ENCODE data around the gene POLR2E.

The POLR2E gene

GRCh38 chr19:1047696-1048147 is 47.5 kb downstream of the POLR2E start:
- no peaks in the 10 kb centered on the region for H3K9me2 ChIP-seq (replicated peaks; ENCODE audit: control insufficient read depth, low read length)
- no peaks in the 10 kb centered on the region for H3K27me3 ChIP-seq (ENCODE audit: control insufficient read depth, low read length)
- H3K79me2 ChIP-seq (ENCODE audit: control insufficient read depth, low read length), result no peaks in the 10 kb centered on the region
- H3K27ac ChIP-seq (ENCODE audit: low read depth, low read length), result no peak overlapping the region
- no peak overlapping the region for H3K4me3 ChIP-seq (ENCODE audit: low read length)
- H4K20me1 ChIP-seq (ENCODE audit: control insufficient read depth, insufficient read depth, low read depth, low read length), result no peaks in the 10 kb centered on the region
- no peaks in the 10 kb centered on the region for H3F3A ChIP-seq (ENCODE audit: control insufficient read depth, insufficient read depth)
- peaks cover 34% of the 10 kb centered on the region for H3K36me3 ChIP-seq (ENCODE audit: control insufficient read depth, low read length)
- no peaks in the 10 kb centered on the region for H3K9me3 ChIP-seq (ENCODE audit: control insufficient read depth, insufficient read depth, low read length)
- H3K4me1 ChIP-seq (ENCODE audit: control insufficient read depth, low read length), result no peaks in the 10 kb centered on the region
- no peak overlapping the region for H3K4me2 ChIP-seq (ENCODE audit: low read length)
- TF ChIP-seq, protein P1, sequence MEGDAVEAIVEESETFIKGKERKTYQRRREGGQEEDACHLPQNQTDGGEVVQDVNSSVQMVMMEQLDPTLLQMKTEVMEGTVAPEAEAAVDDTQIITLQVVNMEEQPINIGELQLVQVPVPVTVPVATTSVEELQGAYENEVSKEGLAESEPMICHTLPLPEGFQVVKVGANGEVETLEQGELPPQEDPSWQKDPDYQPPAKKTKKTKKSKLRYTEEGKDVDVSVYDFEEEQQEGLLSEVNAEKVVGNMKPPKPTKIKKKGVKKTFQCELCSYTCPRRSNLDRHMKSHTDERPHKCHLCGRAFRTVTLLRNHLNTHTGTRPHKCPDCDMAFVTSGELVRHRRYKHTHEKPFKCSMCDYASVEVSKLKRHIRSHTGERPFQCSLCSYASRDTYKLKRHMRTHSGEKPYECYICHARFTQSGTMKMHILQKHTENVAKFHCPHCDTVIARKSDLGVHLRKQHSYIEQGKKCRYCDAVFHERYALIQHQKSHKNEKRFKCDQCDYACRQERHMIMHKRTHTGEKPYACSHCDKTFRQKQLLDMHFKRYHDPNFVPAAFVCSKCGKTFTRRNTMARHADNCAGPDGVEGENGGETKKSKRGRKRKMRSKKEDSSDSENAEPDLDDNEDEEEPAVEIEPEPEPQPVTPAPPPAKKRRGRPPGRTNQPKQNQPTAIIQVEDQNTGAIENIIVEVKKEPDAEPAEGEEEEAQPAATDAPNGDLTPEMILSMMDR (IDR thresholded peaks at IDR 0.05; ENCODE audit: low read depth, low read length, poor library complexity, severe bottlenecking), result no peak
- no peak for TF ChIP-seq EZH2phosphoT487 (IDR thresholded peaks at IDR 0.05; ENCODE audit: borderline replicate concordance, low read length)

DNA sequence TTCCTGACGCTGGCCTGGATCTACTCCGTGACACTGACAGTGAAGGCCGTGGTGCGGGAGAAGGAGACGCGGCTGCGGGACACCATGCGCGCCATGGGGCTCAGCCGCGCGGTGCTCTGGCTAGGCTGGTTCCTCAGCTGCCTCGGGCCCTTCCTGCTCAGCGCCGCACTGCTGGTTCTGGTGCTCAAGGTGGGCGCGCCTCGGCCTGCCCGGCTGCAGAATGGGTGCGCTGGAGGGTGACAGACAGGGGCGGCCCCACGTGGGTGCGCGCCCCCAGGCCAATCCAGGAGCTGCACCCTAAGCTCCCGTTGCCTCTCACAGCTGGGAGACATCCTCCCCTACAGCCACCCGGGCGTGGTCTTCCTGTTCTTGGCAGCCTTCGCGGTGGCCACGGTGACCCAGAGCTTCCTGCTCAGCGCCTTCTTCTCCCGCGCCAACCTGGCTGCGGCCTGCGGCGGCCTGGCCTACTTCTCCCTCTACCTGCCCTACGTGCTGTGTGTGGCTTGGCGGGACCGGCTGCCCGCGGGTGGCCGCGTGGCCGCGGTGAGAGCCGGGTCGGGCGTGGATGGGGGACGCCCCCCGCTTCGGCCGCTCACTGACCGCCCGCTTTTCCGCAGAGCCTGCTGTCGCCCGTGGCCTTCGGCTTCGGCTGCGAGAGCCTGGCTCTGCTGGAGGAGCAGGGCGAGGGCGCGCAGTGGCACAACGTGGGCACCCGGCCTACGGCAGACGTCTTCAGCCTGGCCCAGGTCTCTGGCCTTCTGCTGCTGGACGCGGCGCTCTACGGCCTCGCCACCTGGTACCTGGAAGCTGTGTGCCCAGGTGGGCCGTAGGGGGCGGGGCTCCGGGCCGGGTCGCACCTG is 48.1 kb downstream of the POLR2E start:
- Histone ChIP-seq H4K20me1 (ENCODE audit: control insufficient read depth, insufficient read depth, low read depth, low read length) (no peaks in the 10 kb centered on the region), H3K9me2 (replicated peaks; ENCODE audit: control insufficient read depth, low read length) (no peaks in the 10 kb centered on the region), H3K4me1 (ENCODE audit: control insufficient read depth, low read length) (no peaks in the 10 kb centered on the region), H3K27me3 (ENCODE audit: control insufficient read depth, low read length) (no peaks in the 10 kb centered on the region), H3F3A (ENCODE audit: control insufficient read depth, insufficient read depth) (no peaks in the 10 kb centered on the region), H3K36me3 (ENCODE audit: control insufficient read depth, low read length) (peaks cover 41% of the 10 kb centered on the region), H3K4me3 (ENCODE audit: low read length) (no peak overlapping the region), H3K4me2 (ENCODE audit: low read length) (no peak overlapping the region), H3K9me3 (ENCODE audit: control insufficient read depth, insufficient read depth, low read length) (no peaks in the 10 kb centered on the region), H3K79me2 (ENCODE audit: control insufficient read depth, low read length) (0 out of 2 replicates have a peak, but pooled peaks cover 2% of the 10 kb centered on the region), H3K27ac (ENCODE audit: low read depth, low read length) (no peak overlapping the region)
- TF ChIP-seq, protein P1 (IDR thresholded peaks at IDR 0.05; ENCODE audit: low read depth, low read length, poor library complexity, severe bottlenecking), result no peak
- TF ChIP-seq EZH2phosphoT487 (IDR thresholded peaks at IDR 0.05; ENCODE audit: borderline replicate concordance, low read length), result no peak

DNA sequence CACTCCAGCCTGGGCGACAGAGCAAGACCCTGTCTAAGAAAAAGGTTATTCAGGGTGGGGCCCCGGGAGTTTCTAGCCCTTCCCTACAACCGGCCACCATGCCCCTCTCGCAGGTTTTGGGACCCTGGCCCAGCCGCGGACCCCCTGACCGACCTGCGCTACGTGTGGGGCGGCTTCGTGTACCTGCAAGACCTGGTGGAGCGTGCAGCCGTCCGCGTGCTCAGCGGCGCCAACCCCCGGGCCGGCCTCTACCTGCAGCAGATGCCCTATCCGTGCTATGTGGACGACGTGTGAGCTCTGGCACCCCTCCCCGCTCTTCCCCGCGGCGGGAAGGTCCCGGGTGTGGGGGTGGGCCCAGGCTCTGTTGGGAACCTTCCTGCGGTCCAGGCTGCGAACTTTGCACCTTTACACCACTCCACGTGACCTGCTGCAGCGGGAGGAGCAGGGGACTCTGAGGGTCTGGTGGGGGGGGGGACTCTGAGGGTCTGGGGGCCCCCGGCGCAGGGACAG is 49.0 kb downstream of the POLR2E start:
- Histone ChIP-seq H3F3A (ENCODE audit: control insufficient read depth, insufficient read depth) (no peaks in the 10 kb centered on the region), H4K20me1 (ENCODE audit: control insufficient read depth, insufficient read depth, low read depth, low read length) (peaks cover 3% of the 10 kb centered on the region; the same call in 1 of the 2 replicates), H3K4me1 (ENCODE audit: control insufficient read depth, low read length) (peaks cover 6% of the 10 kb centered on the region), H3K36me3 (ENCODE audit: control insufficient read depth, low read length) (peaks cover 43% of the 10 kb centered on the region), H3K9me2 (replicated peaks; ENCODE audit: control insufficient read depth, low read length) (no peaks in the 10 kb centered on the region), H3K4me3 (ENCODE audit: low read length) (no peak overlapping the region), H3K4me2 (ENCODE audit: low read length) (no peak overlapping the region), H3K27me3 (ENCODE audit: control insufficient read depth, low read length) (no peaks in the 10 kb centered on the region), H3K27ac (ENCODE audit: low read depth, low read length) (no peak overlapping the region), H3K79me2 (ENCODE audit: control insufficient read depth, low read length) (peaks cover 7% of the 10 kb centered on the region), H3K9me3 (ENCODE audit: control insufficient read depth, insufficient read depth, low read length) (no peaks in the 10 kb centered on the region)
- no peak for TF ChIP-seq EZH2phosphoT487 (IDR thresholded peaks at IDR 0.05; ENCODE audit: borderline replicate concordance, low read length)
- TF ChIP-seq, protein P1 (IDR thresholded peaks at IDR 0.05; ENCODE audit: low read depth, low read length, poor library complexity, severe bottlenecking), result no peak
